NCI-H2081 (cell line): ENCODE data around the gene SORCS2.

ENCODE experiments used
- DNase-seq, 2 experiments: peaks; one replicate each; lab custom pipeline; 2025; lab: John Stamatoyannopoulos, UW

SORCS2 gene

DNA sequence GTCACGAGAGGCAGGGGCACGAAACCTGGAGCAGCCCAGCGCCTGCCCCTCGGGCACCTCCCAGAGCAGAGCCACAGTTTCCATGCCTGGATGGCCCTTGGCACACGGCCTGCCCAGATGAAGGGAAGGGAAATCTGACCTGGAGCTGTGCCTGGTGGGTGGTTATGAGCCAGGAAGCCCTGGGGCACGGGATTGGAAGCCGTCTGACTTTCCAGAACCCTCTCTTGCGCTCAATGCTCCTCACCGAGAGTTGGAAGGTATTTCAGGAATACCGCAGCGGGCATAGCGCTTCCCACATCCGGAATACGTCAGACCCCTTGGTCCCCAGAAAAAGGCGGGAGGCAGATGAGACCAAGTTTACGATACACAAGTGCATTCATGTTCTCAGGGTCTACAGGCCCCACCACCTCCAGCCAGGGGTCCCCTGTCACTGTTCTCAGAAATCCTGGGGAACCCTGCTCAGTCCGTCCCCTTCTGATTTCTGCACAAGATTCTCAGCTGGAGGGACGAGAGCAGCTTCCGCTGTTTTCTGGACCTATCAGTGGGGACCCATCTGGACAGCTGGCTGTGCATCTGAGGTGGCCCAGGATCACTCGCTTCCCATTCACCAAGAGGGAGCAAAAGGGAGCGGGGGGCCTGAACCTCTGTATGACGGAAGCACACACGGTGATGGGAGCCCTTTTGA is 574.5 kb downstream of the SORCS2 start:
- DNase-seq: no peak

DNA sequence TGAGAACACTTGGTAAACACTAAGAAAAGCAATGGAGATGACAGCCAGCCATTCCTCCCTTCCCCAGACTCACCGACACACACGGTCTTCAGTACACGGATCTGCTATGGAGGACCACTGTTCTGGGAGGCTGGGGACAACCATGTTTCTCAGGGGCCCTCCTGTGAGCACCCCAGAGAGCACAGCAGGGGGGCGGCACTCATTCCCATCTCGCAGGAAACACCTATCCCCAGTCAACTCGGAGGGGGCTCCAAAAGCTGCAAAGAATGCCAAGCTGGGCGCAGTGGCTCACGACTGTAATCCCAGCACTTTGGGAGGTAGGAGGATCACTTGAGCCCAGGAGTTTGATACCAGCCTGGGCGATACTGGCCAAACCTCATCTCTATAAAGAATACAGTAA is 575.2 kb downstream of the SORCS2 start:
- DNase-seq: no peak

DNA sequence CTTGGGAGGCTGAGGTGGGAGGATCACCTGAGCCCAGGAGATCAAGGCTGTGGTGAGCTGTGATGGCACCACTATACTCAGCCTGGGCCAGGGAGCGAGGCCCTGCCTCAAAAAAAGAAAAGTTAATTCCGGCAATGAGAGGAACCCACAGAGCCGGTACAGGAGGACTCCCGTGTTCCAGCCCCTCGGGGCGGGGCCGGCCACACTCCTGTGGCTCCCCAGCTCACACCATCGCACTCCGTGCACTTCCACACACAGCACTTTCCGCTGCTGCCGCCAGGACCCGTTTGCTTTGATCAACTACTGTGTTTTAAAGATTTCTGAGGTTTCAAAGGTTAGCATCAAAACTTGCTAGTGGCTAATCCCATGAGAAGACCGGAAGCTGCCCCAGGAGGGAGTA is 575.6 kb downstream of the SORCS2 start:
- no peak for DNase-seq

- DNase-seq: no peak
Observed at GRCh38 chr4:7768736-7769135, 576.4 kb downstream of the SORCS2 start.

DNA sequence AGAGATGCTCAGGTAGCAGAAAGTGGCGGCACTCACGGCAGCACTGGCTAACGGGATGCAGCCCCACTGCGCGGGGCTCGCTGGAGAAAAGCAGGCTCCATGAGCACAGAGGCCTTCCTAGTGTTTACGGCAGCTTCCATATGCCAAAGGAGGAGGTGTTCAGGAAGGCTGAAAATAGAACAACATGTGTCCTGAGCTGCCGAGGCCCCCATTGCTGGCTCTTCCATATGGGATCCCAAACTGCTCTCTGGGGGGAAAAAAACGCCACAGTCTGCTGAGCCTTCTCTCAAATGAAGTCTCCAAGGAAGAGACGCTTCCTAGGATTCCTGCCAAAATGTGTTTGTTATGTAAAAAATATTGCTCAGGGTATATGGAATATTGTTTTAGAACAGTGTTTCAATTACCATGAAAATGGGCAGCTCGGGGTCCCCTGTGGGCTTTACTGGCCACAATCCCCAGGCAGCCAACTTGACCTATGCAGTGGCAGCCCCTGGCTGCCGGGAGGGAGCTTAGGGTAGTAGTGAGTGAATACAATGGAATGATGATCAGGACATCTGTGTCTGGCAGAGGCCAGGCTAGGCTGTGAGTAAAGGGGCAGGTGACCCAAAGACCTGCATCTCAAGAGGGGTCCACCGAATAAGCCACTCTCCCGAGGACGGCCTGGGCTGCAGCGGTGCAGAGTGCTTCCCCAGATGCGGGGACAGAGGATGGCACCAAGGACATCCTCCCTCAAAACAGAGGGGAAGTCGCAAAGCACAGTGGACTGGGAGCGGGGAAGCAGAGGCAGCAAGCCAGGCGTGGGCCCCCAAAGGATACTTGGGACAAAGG is 577.3 kb downstream of the SORCS2 start:
- no peak for DNase-seq

GRCh38 chr4:7770224-7771050 is 578.1 kb downstream of the SORCS2 start:
- DNase-seq: no peak

GRCh38 chr4:7771056-7771455 is 578.7 kb downstream of the SORCS2 start:
- no peak for DNase-seq

GRCh38 chr4:7771541-7772507 is 579.5 kb downstream of the SORCS2 start:
- peak in 1 of 2 experiments; percentile 21 for DNase-seq

DNA sequence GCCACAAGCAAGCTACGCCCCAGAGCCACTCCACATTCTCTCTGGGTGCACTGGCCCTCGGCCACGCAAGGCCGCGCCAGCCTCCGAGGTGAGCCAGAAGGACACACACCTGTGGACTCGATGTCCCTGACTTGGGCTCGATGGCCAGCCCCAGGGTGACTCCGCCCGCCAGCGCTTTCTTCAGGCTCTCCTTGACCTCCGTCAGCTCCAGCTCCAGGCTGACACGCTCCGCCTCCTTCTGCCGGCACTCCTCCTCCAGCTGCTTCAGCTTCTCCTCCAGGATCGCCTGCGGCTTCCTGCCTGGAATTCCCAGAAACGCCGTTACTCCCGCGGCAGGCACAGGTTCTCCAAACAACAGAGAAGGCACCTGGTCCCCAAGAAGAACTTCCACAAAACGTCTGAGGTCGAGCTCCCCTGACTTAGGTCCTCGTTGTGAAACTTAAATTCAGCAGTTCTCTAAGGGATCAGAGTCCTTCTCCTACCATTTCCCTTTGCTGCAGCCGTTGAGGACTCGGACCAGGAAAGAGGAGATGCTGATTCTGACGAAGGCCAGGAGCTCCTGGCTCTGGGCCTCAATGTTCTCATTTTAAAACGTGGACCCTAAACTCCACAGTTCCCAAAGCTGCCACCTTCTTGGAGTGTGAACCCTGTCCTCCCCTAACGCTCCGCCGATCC is 580.5 kb downstream of the SORCS2 start:
- no peak for DNase-seq

- DNase-seq: no peak
Observed at GRCh38 chr4:7773401-7774180, 581.3 kb downstream of the SORCS2 start.

- DNase-seq: no peak
Observed at GRCh38 chr4:7774301-7775294, 582.3 kb downstream of the SORCS2 start.

DNA sequence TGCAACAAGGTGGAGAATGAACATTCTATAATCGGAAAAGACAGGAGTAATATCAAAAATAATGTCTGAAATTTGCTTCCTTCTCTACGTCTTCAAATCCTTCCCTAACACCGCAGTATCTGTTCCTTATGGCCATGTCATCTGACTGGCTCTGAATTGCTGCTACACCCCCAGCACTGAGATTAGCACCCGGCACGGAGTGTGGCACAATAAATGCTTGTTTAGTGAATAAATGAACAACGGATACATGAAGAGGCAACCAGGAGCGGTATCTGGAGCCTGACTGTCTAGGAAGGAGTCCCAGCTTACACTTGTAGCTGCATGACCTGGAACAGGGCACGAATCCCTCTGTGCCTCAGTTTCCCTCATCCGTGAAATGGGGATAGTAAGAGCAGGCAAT is 583.1 kb downstream of the SORCS2 start:
- DNase-seq: no peak

GRCh38 chr4:7777017-7777710 is 584.8 kb downstream of the SORCS2 start:
- peak in 1 of 2 experiments; percentile 47 for DNase-seq

- no peak for DNase-seq
Observed at GRCh38 chr4:7777871-7778509, 585.7 kb downstream of the SORCS2 start.

- no peak for DNase-seq
Observed at GRCh38 chr4:7778510-7779431, 586.4 kb downstream of the SORCS2 start.

DNA sequence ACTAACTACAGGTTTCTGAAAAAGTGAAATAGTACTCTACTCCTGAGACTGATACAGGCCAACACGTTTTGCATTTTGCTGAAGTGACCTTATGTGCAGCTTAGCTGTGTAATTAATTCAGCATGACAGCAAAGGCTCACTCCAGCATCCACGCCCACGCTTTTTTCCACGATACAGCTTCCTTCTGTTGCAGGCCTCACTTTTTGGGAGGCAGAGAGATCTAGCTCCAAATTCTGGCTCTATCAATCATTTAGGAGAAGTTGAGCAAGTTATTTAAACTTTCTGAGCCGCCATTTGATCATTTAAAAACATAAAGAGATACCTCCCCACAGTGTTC is 587.1 kb downstream of the SORCS2 start:
- no peak for DNase-seq
